GM21515 (cell line): ENCODE results near the gene APBA1.

Experiments
- ATAC-seq: cut with Tn5 transposase; IDR thresholded peaks from one replicate; pipeline ENCODE4 v1.9.1; 2021; ENCODE audit not compliant: unreplicated experiment

APBA1 gene

DNA sequence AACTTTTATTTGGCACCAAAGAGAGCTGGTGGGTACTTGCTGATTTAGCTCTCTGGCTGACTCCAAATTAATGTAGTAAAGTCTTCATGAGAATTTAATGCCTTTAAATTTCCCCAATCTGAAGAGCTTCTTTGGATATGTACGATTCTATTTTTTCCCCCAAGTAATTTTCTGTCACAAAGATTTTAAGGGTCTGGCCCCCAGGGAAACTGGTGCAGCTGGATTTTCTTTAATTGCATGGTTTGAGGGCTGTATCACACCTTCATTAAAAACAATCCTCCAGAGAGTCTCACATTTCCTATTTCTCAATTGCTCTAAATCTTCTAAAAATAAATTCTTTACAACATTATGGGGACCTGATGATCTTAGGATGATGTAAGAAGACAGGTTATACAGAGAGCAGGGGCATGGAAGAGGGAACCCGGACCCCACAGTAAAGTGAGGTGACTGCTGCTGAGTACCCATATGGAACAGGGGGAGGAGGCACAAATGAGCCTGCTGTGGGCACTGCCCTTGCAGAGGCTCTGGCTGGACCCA, 188.2 kb downstream of the APBA1 start:
- ATAC-seq = no peak

DNA sequence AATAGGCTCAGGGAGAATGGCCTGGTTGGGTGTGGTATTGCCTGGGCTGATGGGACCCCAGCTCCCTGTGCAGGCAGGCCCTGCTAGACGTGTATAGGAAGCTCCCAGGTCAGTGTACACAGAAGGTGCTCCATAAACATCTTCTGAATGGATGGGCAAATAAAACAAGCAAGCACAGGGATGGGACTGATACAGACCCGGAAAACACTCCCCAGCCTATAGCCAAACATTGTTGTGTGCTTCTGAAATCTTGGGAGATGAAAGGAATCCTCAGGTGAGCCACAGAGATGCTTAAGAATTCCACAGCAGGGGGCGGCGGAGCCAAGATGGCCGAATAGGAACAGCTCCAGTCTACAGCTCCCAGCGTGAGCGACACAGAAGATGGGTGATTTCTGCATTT, 195.4 kb downstream of the APBA1 start:
- ATAC-seq = no peak

DNA sequence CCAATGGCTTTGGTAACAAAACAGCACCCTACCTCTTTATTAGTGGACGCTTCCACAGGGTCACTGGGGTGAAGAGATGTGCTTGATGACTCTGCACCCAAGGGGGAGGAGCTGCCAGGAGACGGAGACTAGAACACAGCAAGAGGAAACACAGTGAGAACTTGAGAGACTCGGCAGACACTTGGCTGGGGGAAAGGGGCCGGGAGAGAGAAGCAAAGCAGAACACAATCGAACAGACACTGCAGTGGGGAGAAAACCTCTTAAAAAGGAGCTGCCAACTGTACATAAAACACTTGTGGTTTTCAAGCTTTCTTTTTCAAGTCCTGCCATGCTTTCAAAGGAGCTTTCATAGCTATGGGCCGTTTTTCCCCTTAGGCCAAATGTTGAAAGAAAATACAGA, 196.2 kb downstream of the APBA1 start:
- no peak for ATAC-seq

GRCh38 chr9:69474821-69475220, 197.3 kb downstream of the APBA1 start:
- no peak for ATAC-seq

DNA sequence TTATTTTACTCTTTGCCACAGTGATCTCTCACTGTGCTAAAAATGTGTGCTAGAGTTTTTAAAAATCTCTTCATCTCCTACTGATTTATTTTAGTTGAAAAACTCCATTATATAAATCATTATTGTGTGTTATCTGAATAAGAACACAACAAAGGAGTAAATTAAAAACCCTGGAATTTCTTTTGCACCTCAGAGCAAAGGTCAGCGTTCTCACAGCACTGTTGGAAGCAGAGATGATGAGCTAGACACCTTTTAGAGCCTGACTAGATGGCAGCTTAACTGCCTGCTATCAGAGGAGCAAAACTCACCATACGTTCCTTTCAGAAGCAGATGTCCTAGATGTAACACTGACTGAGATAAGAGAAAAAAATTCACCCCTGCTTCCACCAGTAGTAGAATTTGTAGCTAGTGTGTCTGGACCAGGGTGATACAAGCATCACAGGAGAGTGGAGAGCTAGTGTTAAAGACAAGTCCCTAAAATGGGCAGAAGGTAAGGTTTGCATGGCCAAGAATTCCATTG, 200.0 kb downstream of the APBA1 start:
- no peak for ATAC-seq

DNA sequence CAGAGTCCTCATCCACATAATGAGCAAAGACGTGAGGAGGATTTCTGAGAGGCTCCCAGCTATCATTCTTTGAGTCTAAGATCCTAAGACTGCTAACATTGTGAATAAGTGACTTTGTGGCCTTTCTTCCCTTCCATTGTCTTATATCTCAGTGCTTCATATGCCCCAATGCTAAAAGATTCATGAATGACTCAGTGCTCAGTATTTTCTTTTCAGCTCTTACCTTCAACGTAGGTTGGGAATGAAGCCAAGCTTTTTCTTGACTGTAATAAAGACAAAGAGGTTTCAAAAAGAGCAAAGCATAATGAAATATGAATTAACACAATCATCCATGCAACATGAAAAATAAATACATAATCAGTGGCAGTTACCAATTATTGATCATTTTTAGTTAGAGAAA, 200.7 kb downstream of the APBA1 start:
- no peak for ATAC-seq

GRCh38 chr9:69470186-69470977, 201.8 kb downstream of the APBA1 start:
- ATAC-seq = no peak

DNA sequence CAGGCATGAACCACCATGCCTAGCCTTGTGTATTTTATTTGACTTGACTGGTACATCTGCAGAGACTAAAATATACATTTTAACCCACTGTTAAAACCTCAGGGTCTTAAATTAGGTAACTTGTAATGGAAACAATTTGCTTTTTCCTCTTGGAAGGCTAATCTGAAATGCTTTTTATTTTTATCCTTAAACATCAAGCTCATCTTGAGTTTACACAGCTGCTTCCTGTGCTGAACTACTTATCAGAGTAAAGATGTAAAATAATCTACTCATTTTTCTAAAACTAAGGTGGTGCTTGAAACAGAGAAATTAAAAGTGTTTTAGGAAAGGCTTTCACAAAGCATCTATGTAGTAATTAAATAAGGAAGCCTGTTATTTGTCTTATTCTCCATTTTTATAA, 203.0 kb downstream of the APBA1 start:
- no peak for ATAC-seq

GRCh38 chr9:69468380-69468779, 203.8 kb downstream of the APBA1 start:
- ATAC-seq = no peak

GRCh38 chr9:69466151-69466550, 206.0 kb downstream of the APBA1 start:
- no peak for ATAC-seq

- no peak for ATAC-seq
These were observed 206.7 kb downstream of the APBA1 start for GRCh38 chr9:69465473-69465872.

DNA sequence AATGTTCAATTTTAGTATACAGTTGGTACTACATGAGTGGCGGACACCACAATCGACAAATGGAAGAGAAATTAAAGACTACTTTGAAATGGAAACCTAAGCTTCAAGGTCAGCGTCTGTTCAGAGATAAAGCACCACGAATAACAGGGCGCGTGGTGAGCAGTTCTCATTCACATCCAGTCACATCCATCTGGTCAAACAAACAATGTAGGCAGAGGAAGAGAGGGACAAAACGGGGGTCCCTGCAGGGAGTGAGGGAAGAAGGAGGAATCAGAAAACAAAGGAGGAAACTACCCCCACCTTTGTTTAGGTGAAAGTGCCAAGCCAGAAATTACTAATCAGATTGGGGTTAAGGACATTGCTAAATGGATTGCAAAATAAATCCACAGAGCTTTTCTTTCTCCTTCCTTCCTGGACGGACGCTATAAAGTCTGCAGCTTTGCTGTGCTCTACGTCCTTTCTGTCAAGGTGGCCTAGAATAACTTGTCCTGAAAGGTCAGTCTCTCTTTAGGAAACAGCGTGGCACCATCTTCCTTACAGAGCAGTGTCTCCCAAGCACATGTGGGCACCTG, 208.6 kb downstream of the APBA1 start:
- no peak for ATAC-seq

GRCh38 chr9:69462394-69462793, 209.8 kb downstream of the APBA1 start:
- ATAC-seq = no peak

DNA sequence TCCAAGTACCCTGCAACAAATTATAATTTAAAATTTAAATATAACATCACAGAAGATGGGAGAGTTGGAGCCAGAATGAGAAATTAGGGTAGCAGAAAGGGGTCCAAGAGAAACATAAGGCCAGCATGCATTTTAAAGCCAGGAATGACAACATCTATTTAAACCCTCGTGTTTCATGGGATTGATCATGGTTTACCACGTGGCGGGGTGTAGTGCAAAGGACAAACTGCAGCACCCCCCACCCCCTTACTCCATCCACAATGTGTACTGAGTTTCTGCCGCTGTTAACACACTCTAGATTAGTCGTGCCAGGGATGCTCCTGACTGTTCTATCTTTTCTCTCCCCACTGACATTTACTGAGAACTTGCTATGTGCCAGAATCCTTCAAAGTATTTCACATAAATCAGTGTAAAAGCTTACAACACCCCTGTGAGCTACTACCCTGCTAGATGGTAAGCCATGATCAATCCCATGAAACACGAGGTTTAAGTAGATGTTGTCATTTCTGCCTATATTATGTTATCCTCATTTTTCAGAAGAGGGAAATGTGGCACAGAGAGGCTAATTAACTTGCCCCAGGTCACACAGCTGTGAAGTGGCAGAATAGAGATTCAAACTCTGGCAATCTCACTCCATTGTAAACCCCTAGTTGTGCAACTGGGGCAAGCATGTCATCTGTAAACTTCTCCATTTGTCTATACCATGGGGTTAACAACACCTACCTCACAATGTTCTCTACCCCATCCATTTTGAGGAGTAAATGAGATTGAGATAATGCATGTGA, 210.9 kb downstream of the APBA1 start:
- ATAC-seq = no peak

- no peak for ATAC-seq
These were observed 212.2 kb downstream of the APBA1 start for GRCh38 chr9:69460012-69460411.

DNA sequence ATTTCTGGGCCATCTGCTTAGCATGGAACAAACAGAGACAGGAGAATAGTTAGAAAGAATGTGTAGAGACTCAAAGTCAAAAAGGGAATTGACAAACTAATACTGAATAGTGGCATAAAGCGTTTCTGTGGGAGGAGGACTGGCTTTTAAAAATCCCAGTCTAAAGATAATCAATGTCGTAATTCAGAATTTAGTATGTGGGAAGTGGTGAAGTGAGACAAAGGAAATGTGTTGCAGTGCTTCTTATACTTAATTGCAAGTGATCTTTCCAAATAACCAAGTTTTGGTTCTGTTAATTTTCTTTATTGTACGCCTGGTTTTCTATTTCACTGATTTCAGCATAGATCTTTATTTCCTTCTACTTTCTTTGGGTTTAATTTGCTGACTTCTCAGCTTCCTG, 214.0 kb downstream of the APBA1 start:
- no peak for ATAC-seq

DNA sequence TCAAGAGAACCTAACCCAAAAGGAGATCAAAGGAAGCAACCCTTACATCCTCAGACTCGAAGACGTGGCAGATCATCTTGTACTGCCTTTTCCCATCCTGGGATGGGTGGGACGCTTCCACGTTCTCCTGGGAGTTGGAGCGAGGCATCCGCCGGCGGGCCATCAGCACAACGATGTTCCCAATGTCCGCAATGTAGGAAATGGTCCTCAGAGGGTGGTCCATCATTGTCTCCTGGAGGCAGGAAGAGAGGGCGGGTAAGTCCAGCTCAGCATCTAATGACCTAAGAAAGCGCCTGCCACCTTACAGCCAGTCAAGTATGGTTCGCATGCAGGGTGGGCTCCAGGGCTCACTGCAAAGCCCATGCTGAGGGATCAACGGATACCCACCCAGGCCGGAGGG, 216.0 kb downstream of the APBA1 start:
- no peak for ATAC-seq

DNA sequence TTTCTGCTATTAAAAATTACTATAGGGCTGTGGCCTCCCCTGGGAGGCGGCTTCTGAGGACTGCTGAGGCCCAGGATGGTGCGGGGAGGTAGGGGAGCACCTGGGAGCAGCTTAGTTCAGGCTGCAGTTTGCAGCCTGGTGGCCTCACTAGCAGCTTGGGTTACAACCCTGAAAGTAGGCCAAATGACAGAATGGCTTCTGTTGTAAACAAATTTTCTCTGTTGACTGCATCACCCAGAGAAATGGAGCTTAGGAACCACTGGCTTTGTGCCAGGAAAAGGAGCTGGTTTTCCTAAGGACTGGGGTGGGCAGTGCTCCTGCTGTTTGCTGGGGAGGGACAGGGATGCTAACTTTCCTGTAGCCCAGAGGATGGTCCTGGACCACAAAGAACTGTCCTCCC, 216.9 kb downstream of the APBA1 start:
- ATAC-seq = no peak

DNA sequence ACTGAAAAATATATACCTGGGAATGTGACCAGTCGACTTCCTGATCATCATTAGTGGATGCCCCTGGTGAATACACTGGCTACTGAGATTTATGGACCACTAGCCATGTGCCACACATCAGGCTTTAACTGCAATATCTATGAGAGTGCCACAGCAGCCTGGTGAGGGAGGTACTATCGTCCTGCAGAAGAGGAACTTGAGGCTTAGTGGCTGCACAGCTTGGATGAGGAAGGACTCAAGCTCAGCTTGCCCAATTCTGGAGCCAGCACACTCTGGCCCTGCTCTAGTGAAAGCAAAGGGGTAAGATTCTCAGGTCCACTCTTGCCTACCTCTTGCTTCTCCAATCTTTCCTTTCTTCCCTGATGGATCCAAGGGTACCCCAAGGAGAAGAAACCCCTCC, 217.8 kb downstream of the APBA1 start:
- ATAC-seq = no peak

DNA sequence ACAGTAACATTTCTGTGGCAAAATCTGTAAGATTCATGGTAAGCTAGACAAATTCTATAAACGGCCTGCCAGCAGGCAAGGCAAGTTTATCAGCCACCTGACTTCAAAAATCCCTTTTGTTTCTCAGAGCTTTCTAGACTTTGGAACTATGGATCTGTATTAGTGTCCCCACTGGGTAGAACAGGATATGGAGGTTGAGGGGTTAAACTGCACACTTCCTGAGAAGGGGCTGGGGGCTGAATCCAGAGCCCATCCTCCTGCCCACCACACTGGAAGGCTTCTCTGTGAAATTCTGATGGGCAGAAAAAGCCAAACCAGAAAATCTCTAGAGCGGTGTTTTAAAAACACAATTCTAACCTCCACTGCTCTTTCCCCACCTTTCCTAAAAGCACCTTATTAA, 218.4 kb downstream of the APBA1 start:
- ATAC-seq = no peak

DNA sequence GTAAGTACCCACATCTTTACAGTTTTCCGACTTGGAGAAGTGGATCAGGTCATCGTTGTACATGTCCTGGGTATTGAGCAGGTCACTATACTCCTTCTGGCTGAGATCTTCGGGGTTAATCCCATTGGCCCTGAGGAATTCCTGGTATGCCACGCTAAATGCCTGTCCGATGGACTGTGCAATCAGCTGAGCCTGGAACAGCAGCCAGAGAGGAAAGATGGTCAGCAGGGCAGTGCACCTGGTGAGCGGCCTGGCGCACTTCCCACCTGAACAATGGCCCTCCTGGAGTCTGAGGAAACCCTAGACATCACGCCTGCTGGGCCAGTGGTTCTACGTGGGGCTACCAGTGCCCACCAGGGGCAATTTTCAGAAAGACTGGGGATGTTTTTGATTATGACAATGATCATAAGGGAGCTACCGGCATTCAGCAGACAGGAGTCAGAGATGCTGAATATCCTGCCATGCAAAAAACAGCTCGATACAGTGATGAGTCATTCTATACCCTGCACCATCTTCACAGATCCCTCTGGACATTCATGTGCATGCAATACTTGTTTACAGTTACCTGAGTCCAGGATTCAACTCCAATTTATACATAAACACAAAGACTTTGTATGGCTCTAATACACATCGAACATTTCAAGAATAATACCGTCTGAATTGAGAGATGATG, 219.9 kb downstream of the APBA1 start:
- ATAC-seq = no peak
